ENCODE data around the gene LRRC4B. TPM values are rescaled to one million over a fixed set of nuclear protein-coding genes. Genes with fewer than 3 reads are reported as not detected.

The LRRC4B gene
- total and polyA plus RNA-seq, 12 donors, result 0.42 to 3.0 (median 0.78) TPM

DNA sequence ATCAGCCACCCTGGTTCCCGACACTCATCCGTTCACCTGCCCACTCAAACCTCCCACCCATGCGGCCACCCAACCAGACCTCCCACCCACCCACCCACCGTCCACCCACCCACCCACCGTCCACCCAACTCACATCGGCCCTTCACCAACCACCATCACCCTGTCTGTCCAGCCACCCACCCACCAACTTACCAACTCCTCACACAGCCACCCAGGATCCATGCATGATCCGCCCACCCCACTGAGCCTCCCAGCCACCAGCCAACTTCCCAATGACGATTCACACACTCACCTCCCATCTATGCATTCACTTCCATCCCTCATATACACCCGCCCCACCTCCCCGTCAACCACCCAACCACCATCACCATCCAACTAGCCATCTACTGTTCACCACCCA is 61.5 kb downstream of the LRRC4B start:
- peaks cover 5 to 31% (median 13%) of the 10 kb centered on the region in 9 donors for H3K4me1 ChIP-seq
- peaks cover 0 to 12% (median 0%) of the 10 kb centered on the region in 9 donors for H3K36me3 ChIP-seq
- WGBS, 2 donors, result 94 to 95% methylated on average over 10 of the region's 10 CpGs
- no peaks in the 10 kb centered on the region for H3K27me3 ChIP-seq
- ATAC-seq (no peak), DNase-seq (no peak)
- H3K27ac ChIP-seq, result no peak overlapping the region
- intact Hi-C loops (cut with DNase I), result no loop called here
- TF ChIP-seq, protein P1, sequence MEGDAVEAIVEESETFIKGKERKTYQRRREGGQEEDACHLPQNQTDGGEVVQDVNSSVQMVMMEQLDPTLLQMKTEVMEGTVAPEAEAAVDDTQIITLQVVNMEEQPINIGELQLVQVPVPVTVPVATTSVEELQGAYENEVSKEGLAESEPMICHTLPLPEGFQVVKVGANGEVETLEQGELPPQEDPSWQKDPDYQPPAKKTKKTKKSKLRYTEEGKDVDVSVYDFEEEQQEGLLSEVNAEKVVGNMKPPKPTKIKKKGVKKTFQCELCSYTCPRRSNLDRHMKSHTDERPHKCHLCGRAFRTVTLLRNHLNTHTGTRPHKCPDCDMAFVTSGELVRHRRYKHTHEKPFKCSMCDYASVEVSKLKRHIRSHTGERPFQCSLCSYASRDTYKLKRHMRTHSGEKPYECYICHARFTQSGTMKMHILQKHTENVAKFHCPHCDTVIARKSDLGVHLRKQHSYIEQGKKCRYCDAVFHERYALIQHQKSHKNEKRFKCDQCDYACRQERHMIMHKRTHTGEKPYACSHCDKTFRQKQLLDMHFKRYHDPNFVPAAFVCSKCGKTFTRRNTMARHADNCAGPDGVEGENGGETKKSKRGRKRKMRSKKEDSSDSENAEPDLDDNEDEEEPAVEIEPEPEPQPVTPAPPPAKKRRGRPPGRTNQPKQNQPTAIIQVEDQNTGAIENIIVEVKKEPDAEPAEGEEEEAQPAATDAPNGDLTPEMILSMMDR (IDR thresholded peaks at IDR 0.05), result no peak
- H3K9me3 ChIP-seq, result no peaks in the 10 kb centered on the region
- no peak overlapping the region for H3K4me3 ChIP-seq

DNA sequence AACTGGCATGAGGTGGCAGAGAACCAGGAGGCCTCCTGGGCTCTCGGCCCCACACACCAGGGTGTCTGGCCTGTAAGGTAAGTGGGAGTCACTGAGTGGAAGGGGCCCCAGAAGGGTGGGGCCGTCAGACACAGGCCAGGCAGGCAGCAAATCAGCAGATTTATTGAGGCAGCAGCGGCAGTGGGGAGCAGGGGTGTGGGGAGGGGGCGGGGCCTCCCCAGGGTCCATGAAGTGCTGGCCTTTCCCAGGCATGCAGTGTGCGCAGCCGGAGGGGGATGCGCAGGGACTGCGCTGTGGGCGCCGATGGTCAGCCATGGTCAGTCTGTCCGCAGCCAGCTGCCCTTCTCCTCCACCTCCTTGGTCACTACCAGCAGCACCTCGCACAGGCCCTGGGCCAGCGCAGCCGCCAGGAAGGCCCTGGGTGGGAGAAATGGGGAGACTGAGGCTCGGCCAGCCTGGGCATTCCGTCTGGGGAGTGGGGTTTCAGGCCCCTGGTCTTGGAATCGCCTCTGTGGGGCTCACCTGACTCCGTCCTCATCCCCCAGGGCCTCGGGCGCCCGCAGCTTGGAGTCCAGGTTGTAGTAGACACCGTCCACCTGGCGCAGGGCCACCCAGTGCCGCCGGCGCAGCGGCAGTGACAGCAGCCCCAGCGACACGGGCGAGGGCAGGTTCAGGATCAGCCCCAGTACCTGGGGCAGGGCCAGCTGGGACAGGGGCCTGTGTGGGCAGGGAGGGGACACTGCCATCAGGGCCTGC is 62.2 kb downstream of the LRRC4B start:
- intact Hi-C loops (cut with DNase I), result no loop called here
- H3K36me3 ChIP-seq, result peaks cover 0 to 12% (median 0%) of the 10 kb centered on the region in 9 donors
- DNase-seq (peak in 1 of 2 donors; percentile 24), ATAC-seq (no peak)
- H3K27ac ChIP-seq, result no peak overlapping the region
- no peak overlapping the region for H3K4me3 ChIP-seq
- TF ChIP-seq, protein P1 (IDR thresholded peaks at IDR 0.05), result no peak
- peaks cover 5 to 28% (median 13%) of the 10 kb centered on the region in 9 donors for H3K4me1 ChIP-seq
- 94 to 95% methylated on average over 28 to 30 of the region's 30 CpGs for WGBS, 2 donors
- no peaks in the 10 kb centered on the region for H3K9me3 ChIP-seq
- no peaks in the 10 kb centered on the region for H3K27me3 ChIP-seq

DNA sequence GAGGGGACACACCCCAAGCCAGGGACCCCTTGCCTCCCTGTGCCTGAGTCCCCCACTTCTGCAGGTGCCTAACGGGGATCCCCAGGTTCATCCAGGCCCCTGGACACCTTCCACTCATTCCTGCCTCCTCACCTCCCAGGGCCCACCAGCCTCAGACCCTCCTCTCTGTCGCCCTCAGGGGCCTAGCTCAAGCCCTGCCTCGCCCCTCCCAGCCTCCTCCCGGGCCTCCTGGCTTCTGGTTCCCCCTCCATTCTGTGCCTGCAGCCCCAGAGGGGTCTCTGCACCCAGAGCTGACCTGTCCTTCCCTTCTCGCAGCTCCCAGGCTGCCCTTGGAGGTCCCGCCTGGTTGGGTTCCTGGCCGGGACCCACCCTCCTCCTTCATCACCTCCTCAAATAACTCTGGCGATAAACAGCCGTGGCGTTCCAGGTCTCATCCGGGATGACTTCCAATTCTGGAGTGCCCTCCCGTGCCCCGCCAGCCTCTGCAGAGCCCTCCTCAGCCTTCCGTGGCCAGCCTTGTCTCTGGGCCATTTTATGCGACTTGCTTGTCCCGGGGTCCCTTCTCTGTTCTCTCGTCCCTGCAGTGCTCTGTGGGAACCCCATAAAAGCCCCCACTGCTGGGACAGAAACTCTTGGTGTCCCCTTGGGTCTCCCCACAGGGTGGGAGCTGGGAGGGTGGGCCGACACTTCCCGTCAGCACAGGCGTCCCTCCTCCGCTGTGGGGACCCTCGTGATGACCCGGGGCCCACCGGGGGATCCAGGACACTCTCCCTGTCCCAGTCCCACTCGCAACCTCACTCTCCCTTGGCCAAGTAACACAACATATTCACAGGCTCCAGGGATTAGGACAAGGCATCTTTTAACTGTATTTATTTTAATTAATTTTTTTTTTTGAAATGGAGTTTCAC is 66.4 kb downstream of the LRRC4B start:
- peaks cover 0 to 8% (median 0%) of the 10 kb centered on the region in 9 donors for H3K4me1 ChIP-seq
- no peaks in the 10 kb centered on the region for H3K27me3 ChIP-seq
- intact Hi-C loops (cut with DNase I), result no loop called here
- 32 to 54% methylated on average over 25 of the region's 25 CpGs for WGBS, 2 donors
- ATAC-seq, result peak; percentile 51 to 76 (median 71)
- peak; percentile 75 to 79 for DNase-seq
- H3K4me3 ChIP-seq, result peak overlapping the region in 9 of 10 donors; percentile 31 to 60 (median 48)
- H3K9me3 ChIP-seq, result no peaks in the 10 kb centered on the region
- TF ChIP-seq, protein P1 (IDR thresholded peaks at IDR 0.05), result no peak
- peaks cover 0 to 12% (median 0%) of the 10 kb centered on the region in 9 donors for H3K36me3 ChIP-seq
- H3K27ac ChIP-seq, result peak overlapping the region; percentile 85 to 99 (median 93)

DNA sequence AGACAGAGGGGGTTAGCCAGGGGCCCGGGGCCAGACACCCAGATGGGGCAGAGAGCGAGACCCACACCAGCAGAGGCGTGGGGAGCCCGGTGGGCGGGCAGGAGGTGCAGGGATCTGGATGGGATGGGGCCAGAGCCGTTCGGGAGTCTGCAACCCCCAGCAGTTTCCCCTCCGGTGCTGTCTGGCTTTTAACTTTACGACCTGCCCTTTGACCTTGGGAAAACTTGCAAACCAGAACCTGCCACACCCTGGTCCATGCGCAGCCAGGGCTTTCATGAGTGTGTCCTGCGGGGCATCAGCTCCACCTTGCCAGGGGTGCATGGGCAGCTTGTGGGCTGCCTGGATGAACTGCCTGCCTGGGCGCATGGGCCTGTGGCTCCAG is 67.1 kb downstream of the LRRC4B start:
- 39 to 44% methylated on average over 12 of the region's 12 CpGs for WGBS, 2 donors
- peaks cover 0 to 8% (median 0%) of the 10 kb centered on the region in 9 donors for H3K4me1 ChIP-seq
- TF ChIP-seq, protein P1 (IDR thresholded peaks at IDR 0.05), result no peak
- ATAC-seq, result peak in 7 of 8 donors; percentile 0 to 32 (median 7)
- peaks cover 0 to 10% (median 0%) of the 10 kb centered on the region in 9 donors for H3K36me3 ChIP-seq
- DNase-seq, result no peak
- H3K27me3 ChIP-seq, result no peaks in the 10 kb centered on the region
- peak overlapping the region; percentile 85 to 99 (median 93) for H3K27ac ChIP-seq
- intact Hi-C loops (cut with DNase I), result no loop called here
- peak overlapping the region in 9 of 10 donors; percentile 31 to 60 (median 48) for H3K4me3 ChIP-seq
- no peaks in the 10 kb centered on the region for H3K9me3 ChIP-seq
